Activated T-cell treated with anti-CD3 and anti-CD28 coated beads, Interleukin-2, amount 50 U/mL, for 1 hour (primary cell): ENCODE data around the gene COPZ2.

Experiments
- DNase-seq: peaks from one replicate; pipeline ENCODE4 v3.0.0-alpha.2; 2020

Gene COPZ2

DNA sequence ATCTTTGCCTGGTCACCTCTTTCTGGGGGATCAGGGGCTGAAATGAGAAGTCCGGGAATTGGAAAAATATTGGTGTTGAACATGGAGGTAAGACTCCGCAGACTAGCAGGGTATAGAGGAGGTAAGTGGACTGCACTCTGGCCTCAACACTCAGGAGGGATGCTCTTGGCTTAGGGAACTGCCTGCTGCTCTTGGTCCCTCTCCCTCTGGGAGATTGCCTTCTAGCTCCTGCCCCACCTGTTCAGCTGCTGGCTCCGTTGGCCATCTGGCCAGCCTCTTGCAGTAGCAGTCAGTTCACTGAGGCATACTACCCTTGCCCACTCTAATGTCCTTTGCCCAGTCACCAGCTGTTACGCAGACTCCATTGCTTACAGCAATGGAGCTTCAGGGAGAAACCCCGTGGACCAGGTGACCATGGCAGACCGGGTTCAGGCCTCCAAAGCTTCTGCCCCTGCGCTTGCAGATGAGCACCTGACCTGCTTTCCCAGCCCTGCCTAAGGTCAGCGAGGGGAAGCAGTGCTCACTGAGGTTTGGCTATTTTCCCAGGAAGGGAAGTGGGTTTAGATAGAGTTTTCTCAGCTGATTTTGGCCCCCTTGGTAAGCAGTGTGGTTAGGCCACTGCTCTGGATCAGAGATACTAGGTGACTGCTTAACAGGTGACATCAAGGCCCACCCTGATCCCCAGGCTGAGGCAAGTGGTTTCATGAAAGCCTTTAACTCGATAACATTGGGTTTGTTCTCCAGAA, 54.8 kb downstream of the COPZ2 start:
- no peak for DNase-seq

DNA sequence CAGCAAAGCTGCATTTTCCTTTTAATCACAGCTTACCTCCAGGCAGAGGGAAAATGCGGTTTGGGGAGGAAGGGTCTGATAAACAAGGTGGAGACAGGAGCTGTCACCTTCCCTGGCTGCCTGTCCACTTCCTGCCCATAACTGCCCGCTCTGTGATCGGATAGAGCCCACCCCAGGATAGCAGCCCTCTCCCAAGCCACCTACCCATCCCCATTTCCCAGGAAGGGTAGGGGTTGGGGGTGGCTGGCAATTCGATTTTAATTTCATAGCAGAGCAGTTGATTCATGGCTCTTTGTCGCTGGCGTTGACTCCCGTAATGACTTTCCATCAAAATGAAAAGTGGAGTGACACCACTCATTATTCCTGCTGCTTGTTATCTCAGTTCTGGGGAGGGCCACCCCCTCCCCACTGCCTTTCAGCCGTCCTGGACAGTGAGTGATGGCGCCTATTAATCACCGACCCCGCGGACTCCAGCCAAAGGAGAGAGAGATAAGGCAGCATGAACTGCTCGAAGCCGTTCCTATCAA, 55.4 kb downstream of the COPZ2 start:
- DNase-seq, result no peak

DNA sequence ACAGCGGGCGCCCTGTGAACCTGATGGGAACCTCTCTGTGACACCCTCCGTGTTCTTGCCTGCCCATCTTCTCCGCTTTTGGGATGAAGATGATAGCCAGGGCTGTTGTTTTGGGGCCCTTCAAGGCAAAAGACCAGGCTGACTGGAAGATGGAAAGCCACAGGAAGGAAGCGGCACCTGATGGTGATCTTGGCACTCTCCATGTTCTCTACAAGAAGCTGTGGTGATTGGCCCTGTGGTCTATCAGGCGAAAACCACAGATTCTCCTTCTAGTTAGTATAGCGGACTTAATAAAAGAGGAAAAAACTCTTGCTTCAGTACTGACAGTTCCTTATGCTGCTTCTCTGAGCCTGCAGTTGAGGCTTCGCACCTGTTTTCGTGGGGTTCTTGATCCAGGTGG, 56.1 kb downstream of the COPZ2 start:
- DNase-seq, result no peak

- DNase-seq, result no peak
These were observed 57.1 kb downstream of the COPZ2 start for GRCh38 chr17:47980541-47980940.

GRCh38 chr17:47978324-47978723, 59.3 kb downstream of the COPZ2 start:
- peak; percentile 51 for DNase-seq
